Measurements from ENCODE around the gene SBSN.

Gene SBSN

GRCh38 chr19:35528218-35529038 lies at the start of gene SBSN:
SBSN (minus strand) TSS chr19:35528311; CDS start chr19:35528281, 30 bp downstream.
- DNase-seq (ENCODE audit: low read depth, low spot score) = no peak

GRCh38 chr19:35571406-35571965 lies 43.4 kb upstream of the SBSN start:
- no peak for DNase-seq (ENCODE audit: low read depth, low spot score)

GRCh38 chr19:35569281-35569781 lies 41.2 kb upstream of the SBSN start:
- DNase-seq (ENCODE audit: low read depth, low spot score) = no peak

GRCh38 chr19:35566738-35567137 lies 38.6 kb upstream of the SBSN start:
- no peak for DNase-seq (ENCODE audit: low read depth, low spot score)

- no peak for DNase-seq (ENCODE audit: low read depth, low spot score)
Observed at GRCh38 chr19:35565016-35565856, 37.1 kb upstream of the SBSN start.

GRCh38 chr19:35563207-35563829 lies 35.2 kb upstream of the SBSN start, which contains the start of gene ATP4A:
ATP4A (minus strand) TSS chr19:35563658; CDS start chr19:35563629, 29 bp downstream.
- DNase-seq (ENCODE audit: low read depth, low spot score) = no peak

GRCh38 chr19:35562776-35563175 lies 34.7 kb upstream of the SBSN start:
- DNase-seq (ENCODE audit: low read depth, low spot score) = no peak

- no peak for DNase-seq (ENCODE audit: low read depth, low spot score)
Observed at GRCh38 chr19:35562336-35562735, 34.2 kb upstream of the SBSN start.

GRCh38 chr19:35561436-35561835 lies 33.3 kb upstream of the SBSN start:
- DNase-seq (ENCODE audit: low read depth, low spot score) = no peak

- DNase-seq (ENCODE audit: low read depth, low spot score) = no peak
Observed at GRCh38 chr19:35560677-35561076, 32.6 kb upstream of the SBSN start.

- DNase-seq (ENCODE audit: low read depth, low spot score) = no peak
Observed at GRCh38 chr19:35560271-35560670, 32.2 kb upstream of the SBSN start.

- DNase-seq (ENCODE audit: low read depth, low spot score) = no peak
Observed at GRCh38 chr19:35559781-35560180, 31.7 kb upstream of the SBSN start.

- DNase-seq (ENCODE audit: low read depth, low spot score) = no peak
Observed at GRCh38 chr19:35559281-35559659, 31.2 kb upstream of the SBSN start.

GRCh38 chr19:35558400-35559280 lies 30.5 kb upstream of the SBSN start:
- no peak for DNase-seq (ENCODE audit: low read depth, low spot score)

GRCh38 chr19:35557539-35558399 lies 29.7 kb upstream of the SBSN start:
- peak; percentile 64 for DNase-seq (ENCODE audit: low read depth, low spot score)

- DNase-seq (ENCODE audit: low read depth, low spot score) = no peak
Observed at GRCh38 chr19:35556846-35557538, 28.9 kb upstream of the SBSN start.

- DNase-seq (ENCODE audit: low read depth, low spot score) = no peak
Observed at GRCh38 chr19:35556025-35556590, 28.0 kb upstream of the SBSN start.

- DNase-seq (ENCODE audit: low read depth, low spot score) = peak; percentile 45
Observed at GRCh38 chr19:35555301-35556005, 27.3 kb upstream of the SBSN start.
